IPS-18c (cell line): ENCODE results near the gene DPF3.

Experiments
- H3K4me3 ChIP-seq: 2 replicates; pipeline ENCODE4 v1.7.0; 2013; ENCODE audit warnings: low read depth, mild to moderate bottlenecking, low read length, moderate library complexity; ENCODE audit not compliant: insufficient read depth
- H3K9me3 ChIP-seq: one replicate; pipeline ENCODE4 v1.6.1; 2013; ENCODE audit warnings: mild to moderate bottlenecking, low read length, moderate library complexity; ENCODE audit not compliant: control insufficient read depth, insufficient read depth

Gene DPF3

DNA sequence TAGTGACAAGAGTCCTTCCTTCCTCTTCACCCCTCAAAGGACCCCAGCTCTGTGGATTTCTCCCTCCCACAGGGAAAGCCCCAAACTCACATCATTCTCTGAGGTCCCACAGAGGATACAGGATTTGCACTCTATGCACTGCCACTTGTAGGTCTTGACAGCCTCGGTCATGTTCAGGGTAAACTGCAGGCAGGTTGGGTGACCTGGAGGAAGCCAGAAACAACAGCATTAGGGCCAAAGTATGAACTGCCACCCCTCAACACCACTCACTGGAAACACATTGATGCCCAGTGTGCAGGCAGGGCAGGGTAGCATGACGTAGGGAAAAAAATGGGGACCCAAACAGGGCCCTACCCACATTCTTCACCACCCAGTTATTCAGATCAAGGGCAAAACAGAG, 264.4 kb downstream of the DPF3 start:
- no peak overlapping the region for H3K4me3 ChIP-seq
- no peaks in the 10 kb centered on the region for H3K9me3 ChIP-seq

DNA sequence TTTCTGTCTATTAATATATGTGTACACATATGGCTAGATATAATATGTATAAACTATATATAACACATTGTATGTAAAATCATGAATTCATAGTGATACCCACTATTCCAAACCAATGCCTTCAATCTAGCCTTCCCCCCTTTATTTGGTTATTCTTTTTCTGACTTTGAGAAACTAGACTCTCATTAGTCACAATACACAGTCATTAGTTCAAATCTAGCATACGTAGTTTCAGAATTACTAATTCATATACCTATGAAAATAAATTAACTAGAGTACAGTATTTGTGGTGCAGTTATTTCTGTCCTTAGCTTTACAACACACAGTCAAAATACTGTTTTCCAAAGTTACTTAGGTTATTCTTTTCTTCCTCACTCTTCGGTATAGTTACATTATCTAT, 268.2 kb downstream of the DPF3 start:
- Histone ChIP-seq H3K4me3 (no peak overlapping the region), H3K9me3 (no peaks in the 10 kb centered on the region)

DNA sequence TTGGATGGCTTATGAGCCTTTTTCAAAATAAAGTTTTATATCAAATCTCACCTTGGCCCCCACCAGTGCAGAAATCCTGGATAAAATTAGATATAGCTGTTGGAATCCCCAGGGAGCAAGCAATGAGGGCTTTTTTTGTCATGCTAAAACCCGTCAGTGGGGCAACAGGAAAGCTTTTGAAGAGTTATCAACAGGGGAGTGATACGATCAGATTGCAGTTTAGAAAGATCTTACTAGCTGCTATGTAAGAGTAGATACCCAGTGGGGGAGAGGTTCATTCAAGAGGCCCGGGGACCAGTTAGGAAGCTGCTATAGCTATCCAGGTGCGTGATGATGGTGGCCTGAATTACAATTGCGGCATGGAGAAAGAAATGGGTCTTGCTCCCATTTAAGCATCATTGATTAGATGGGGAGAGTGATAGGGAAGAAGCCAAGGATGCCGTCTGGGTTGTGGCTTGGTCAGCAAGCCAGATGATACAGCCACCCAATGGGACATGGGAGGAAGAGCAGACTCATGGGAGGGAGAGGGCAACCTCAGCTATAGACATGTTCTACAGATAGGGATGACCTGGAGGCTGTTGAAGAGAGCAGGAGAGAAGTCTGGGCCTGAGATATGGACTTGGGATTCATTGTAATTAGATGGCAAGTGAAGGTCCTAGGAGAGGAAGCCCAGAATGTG, 272.4 kb downstream of the DPF3 start:
- no peaks in the 10 kb centered on the region for H3K9me3 ChIP-seq
- no peak overlapping the region for H3K4me3 ChIP-seq

DNA sequence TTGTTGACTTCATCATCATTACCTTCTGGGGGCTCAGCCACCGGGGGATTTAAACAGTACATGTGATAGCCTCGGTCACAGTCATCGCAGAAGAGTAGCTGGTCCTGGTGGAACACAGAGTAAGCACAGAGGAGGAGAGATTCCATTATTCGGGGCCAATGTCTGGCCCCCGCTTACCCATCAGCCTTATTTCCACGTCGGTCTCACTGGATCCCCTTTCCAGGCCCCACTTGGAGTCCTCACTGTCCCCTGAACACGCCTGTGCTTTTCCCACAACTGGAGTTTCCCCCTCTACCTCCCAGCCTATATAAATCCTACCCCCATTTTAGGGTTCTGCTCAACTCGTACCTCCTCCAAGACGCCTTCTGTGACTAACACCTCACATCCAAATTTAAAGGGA, 274.0 kb downstream of the DPF3 start:
- H3K9me3 ChIP-seq = no peaks in the 10 kb centered on the region
- H3K4me3 ChIP-seq = no peak overlapping the region

DNA sequence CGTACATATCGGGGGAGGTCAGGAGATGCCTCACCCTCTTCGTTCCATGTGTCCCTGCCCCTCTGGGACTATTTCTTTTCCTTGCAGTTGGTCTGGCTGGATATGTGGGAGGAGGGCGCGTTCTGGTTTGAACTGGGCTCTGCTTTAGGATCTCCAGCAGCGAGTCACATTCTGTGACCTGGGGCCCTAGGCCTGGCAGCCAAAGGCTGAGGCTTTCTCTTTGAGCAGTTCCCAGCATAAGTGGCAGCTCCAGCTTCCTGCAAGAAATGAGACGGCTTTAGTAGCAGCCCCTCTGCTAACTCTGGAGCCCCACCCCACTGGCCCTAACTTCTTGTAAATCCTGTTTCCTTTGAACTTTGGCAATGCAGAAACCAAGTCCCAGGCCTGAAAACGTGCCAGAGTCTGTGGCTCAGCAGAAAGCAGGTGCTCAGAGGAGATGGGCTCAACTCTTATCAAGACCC, 274.8 kb downstream of the DPF3 start:
- no peak overlapping the region for H3K4me3 ChIP-seq
- no peaks in the 10 kb centered on the region for H3K9me3 ChIP-seq

DNA sequence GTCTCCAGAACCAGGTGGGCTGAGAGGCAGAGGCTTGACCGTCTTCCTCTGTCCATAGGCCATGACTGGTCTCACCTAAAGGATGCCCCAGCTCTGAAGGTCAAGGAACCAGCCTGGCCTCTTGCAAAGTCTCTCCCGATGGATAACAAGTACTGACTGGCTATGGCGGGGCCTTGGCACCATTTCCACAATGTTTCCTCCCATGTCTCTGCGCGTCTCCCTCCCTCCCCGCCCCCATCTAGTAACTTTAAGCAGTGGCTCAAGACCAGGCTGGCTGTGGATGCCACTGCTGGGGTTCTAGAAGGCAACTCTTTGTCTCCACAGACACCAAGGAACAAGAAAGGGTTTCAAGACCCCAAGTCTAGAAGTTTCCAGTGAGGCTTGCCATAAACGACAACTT, 275.5 kb downstream of the DPF3 start:
- no peaks in the 10 kb centered on the region for H3K9me3 ChIP-seq
- no peak overlapping the region for H3K4me3 ChIP-seq

DNA sequence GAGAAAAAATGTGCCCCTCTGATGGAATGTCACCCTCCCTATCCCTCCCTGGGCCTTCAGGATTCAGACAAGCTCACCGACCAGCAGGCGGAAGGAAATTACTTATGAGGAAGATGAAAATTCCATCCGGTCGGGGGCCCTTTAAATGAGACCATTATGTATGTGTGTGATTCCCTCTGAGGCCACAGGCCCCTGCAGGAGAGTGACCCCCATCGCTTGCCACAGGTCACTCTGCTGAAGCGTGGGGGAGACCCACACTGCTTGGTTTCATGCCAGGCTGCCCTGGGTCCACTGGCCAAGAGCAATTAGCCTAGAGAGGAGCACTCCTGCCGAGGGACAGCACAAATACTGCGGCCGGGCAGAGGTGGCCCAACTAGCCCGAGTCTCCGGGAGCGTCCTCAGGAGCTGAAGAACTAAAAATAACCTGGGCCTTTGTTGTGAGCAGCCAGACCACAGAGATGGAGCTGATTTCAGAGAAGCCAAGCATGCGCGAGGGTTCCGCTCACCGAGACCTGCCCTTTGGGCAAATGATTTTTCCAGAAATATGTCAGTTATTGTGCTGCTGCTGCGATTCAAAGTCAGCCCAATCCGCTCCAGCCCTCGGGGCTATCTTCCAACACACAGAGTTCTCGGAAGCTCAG, 276.4 kb downstream of the DPF3 start:
- no peak overlapping the region for H3K4me3 ChIP-seq
- no peaks in the 10 kb centered on the region for H3K9me3 ChIP-seq

DNA sequence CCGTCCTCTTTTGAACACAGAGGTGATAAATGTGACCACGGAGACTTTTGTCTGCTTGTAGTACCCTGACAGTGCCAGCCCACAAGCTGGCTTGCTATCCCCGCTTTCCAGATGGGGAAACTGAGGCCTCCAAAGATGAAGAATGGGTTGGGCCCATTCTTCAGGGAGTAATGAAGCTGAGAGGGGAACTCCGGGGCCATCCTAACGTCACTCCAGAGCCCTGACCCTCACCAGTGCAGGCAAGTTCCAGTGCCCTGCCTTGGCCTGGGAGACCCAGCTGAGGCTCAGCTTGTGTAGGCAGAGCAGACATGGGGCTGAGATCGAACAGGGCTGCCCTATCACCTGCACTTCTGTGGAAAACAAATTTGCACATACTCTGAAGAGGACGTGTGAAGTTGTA, 277.1 kb downstream of the DPF3 start:
- H3K9me3 ChIP-seq = no peaks in the 10 kb centered on the region
- no peak overlapping the region for H3K4me3 ChIP-seq

DNA sequence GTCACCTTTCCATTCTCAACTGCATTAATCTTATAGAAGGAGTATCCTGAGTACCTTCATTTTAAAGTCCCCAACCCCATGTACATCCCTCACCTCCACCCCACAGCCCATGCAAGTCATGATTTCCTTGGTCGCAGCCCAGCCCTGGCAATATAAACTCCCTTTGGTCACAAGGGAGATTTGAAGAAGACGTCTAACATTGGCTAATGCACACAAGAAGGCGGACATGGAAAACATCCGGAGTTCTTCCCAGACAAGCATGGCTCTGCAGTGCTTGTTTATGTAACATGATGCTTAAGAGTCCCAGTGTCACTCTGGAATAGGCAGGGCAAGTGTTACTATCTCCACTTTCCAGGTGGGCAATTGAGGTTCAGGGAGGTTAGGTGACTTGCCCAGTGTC, 277.6 kb downstream of the DPF3 start:
- no peak overlapping the region for H3K4me3 ChIP-seq
- no peaks in the 10 kb centered on the region for H3K9me3 ChIP-seq

DNA sequence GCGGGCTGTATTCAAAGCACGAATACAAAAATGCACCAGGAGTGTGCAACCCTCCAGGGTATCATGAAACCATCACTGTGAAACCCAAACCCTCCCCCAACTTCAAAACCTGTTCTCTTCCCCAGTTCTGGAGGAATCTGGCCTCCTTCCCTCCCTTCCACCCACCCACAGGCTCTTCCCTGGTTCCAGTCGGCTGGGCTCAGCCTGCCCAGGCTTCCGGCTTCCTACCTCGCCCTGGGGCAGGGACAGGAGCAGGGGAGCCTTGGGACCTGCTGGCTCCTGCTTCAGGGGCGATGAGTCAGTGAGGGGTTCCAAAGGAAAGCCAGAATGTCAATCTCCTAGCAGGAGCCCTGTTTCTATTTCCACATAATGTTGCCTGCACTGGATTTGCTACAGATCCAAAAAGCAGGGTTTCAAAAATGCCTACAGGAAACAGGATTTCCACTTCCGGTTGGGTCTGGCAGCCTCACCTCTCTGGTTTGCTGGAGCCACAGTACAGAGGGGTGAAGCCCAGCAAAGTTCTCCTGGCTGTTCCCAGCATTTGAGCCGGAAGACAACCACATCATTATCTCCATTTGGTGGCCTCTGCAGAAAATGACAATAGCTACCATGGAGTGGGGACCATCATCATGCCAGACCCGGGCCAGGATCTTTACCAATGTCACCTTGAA, 278.3 kb downstream of the DPF3 start:
- no peak overlapping the region for H3K4me3 ChIP-seq
- H3K9me3 ChIP-seq = no peaks in the 10 kb centered on the region

DNA sequence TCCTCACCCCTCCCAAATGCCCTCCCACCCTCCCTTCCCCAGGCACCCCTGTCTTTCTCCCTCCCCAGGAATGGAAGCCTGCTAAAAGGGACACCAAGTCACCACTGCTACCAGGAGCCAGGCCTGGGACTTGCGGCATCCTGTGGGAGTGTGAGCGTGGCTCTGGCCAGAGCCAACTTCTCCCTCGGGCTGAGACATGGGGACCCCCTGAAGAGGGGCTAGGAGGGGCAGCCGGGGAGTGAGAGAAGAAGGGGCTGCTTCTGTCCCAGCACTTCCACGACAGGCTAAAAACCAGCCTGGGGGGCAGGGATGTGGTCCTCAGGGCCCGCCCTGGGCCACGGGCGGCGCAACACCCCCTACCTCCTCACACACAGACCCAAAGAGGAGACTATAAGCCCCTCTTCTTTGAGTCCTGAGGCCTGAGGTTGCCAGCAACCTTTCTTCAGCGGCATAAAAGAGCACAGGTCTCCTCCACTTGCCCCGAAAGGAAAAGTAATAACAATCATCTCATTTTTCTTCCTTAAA, 278.9 kb downstream of the DPF3 start:
- Histone ChIP-seq H3K9me3 (no peaks in the 10 kb centered on the region), H3K4me3 (no peak overlapping the region)

DNA sequence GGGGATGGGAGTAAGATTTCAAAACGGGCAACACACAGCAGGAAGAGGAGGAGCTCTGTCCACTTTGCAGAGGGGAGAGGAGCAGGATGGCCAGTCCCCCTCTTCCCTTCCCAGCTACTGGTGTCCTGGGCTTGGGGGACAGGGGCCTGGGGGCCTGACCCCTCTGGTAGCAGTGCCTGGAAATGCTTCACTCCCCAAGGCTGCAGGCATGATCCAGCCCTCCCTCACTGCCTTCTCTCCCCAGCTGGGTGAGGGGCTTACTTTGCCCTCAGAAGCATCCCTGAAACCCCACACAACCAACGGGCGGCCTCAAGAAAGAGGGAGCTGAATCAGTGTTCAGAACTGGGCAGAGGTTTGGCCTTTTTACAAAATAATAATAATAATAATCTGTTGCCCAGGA, 279.5 kb downstream of the DPF3 start:
- no peak overlapping the region for H3K4me3 ChIP-seq

DNA sequence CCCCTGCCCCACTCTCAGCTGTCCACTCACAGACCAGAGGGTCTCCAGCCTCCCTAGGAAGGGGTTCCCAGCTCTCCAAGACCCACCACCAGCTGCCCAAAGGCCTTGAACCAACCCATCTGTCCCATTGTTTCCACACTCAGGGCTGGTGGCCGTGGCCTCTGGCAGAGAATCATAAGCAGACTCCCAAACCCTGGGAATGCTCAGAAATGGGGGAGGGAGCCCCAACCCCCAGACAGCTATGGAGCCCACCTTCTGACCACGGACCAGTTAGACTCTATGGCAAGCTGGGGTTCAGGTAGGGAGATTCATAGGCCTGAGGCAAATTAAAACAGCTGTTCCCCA, 280.0 kb downstream of the DPF3 start:
- H3K4me3 ChIP-seq = no peak overlapping the region
- no peaks in the 10 kb centered on the region for H3K9me3 ChIP-seq

More for the DNA sequence above, 279.5 kb downstream of the DPF3 start:
- H3K9me3 ChIP-seq = no peaks in the 10 kb centered on the region

DNA sequence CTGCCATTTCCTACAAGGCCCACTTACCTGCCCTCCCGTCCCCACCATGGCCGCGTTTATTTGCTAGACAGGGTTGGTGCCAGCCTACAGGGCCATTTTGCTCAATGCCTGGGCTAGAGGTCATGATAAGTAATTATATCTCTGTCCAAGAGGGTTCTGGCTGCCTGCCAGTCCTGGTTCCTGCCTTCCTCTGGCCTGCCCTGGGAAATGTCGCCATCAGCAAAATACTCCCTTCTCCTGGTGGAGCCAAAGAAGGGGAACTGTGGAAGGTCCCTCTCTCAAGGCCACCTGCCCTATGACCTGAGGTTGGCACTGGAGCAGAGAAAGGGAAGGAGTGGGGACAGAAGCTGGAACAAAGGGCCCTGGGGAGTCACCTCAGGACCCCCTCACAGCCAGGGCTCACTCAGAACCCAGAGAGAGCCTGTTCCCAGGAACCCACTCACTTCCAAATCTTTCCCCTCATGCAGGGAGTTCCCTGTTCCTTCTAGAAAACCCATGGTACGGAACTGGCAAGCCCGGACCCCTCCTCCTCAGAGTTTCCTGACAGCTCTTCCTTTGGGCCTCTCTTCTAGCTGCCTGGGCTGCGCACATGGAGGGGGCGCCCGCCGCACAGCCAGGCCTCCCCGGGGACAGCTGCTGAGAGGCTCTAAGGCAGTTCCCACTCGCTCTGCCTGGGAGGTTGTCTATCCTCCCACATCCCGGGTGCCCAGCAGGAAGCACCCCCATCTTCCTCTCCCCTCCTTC, 280.5 kb downstream of the DPF3 start:
- H3K9me3 ChIP-seq = no peaks in the 10 kb centered on the region
- H3K4me3 ChIP-seq = no peak overlapping the region

DNA sequence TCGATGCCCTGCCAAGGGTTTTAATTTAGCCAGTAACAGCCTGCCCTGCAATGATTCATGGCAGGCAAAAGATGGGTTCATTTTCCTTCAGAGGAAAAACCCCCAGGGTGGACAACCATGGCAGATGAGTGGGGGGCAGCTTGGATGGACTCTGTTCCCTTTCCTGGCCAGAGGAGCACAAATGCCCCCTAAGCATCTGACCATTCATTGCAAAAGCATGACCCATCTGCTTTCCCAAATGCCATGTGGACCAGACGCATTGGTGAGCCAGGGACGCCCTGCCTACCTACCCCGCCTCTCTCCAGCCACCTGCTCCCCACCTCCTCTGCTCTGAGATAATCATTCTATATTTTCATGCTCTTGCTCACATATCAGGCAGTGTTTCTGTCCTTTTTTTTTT, 281.9 kb downstream of the DPF3 start:
- no peak overlapping the region for H3K4me3 ChIP-seq
- no peaks in the 10 kb centered on the region for H3K9me3 ChIP-seq

DNA sequence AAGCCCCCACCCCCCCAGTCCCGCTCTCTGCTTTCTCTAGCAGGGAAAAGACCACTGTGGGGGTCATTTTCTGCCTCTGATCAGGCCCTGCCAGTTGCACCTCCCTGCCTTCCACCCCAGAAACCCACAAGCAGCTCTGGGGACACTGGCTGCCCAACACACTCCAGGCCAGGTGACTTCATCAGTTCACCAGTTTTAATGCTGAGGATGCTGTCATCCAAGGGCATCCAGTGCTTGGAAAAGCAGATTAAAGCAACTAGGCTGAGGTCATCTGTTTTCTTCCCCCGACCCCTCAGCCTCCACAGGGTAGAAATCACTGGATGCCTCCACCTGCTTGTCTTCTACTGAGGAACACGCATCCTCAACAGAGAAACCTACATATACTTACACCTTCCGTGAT, 282.4 kb downstream of the DPF3 start:
- no peaks in the 10 kb centered on the region for H3K9me3 ChIP-seq
- H3K4me3 ChIP-seq = no peak overlapping the region

DNA sequence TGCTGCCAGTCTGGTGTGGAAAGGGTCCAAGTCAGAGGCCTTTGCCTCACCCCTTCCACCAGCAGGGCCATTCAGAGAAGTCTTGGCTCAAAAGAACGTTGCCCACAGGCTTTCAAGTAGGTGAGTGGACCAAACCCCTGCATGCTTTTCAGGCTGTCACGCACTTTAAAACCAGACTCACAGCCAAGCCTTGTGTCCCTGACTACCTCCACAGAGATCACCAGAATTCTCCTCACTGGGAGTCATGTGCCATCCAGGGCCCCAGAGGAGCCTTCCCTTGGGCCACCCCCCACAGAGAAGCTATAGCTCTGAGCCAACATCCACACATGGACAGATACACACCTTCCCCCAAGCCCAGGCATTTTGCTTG, 283.1 kb downstream of the DPF3 start:
- Histone ChIP-seq H3K9me3 (no peaks in the 10 kb centered on the region), H3K4me3 (no peak overlapping the region)
